GM19238 (cell line): Measurements from ENCODE around the gene CACNG3.

Experiments used
- DNase-seq: peaks from one replicate; pipeline ENCODE4 v3.0.0; 2011; ENCODE audit warnings: low spot score; ENCODE audit not compliant: insufficient read length

The CACNG3 gene

GRCh38 chr16:24382762-24383407 lies 126.8 kb downstream of the CACNG3 start:
- DNase-seq = no peak

GRCh38 chr16:24394341-24394740 lies 138.2 kb downstream of the CACNG3 start:
- no peak for DNase-seq

GRCh38 chr16:24396350-24397271 lies 140.5 kb downstream of the CACNG3 start:
- DNase-seq = no peak

- DNase-seq = no peak
Measured at GRCh38 chr16:24409045-24409444, 152.9 kb downstream of the CACNG3 start.
